ELR (cell line): Measurements from ENCODE around the gene SMARCA2.
A peak's percentile ranks its signal among the peaks of the same experiment; 100 is the strongest.

ENCODE experiments used
- DNase-seq: peaks from one replicate; pipeline ENCODE4 v3.0.0-alpha.2; 2015; ENCODE audit warnings: low read depth

The SMARCA2 gene

GRCh38 chr9:2093920-2094597, 78.9 kb downstream of the SMARCA2 start:
- DNase-seq = peak; percentile 30

- DNase-seq = no peak
Measured at GRCh38 chr9:2096376-2096970, 81.3 kb downstream of the SMARCA2 start.

GRCh38 chr9:2106666-2107065, 91.5 kb downstream of the SMARCA2 start:
- DNase-seq = no peak

GRCh38 chr9:2107906-2108451, 92.8 kb downstream of the SMARCA2 start:
- no peak for DNase-seq

- DNase-seq = peak; percentile 4
Measured at GRCh38 chr9:2109069-2109650, 94.0 kb downstream of the SMARCA2 start.

- DNase-seq = no peak
Measured at GRCh38 chr9:2110036-2110435, 94.9 kb downstream of the SMARCA2 start.

GRCh38 chr9:2116073-2116472, 100.9 kb downstream of the SMARCA2 start:
- DNase-seq = peak; percentile 40

- DNase-seq = no peak
Measured at GRCh38 chr9:2117527-2117926, 102.4 kb downstream of the SMARCA2 start.

GRCh38 chr9:2119566-2119965, 104.4 kb downstream of the SMARCA2 start:
- no peak for DNase-seq

- DNase-seq = peak; percentile 60
Measured at GRCh38 chr9:2120926-2121689, 106.0 kb downstream of the SMARCA2 start.

- no peak for DNase-seq
Measured at GRCh38 chr9:2122299-2122698, 107.2 kb downstream of the SMARCA2 start.

- DNase-seq = peak; percentile 12
Measured at GRCh38 chr9:2125906-2126305, 110.8 kb downstream of the SMARCA2 start.

GRCh38 chr9:2126331-2126803, 111.2 kb downstream of the SMARCA2 start:
- no peak for DNase-seq

GRCh38 chr9:2127486-2127885, 112.3 kb downstream of the SMARCA2 start:
- no peak for DNase-seq

GRCh38 chr9:2128141-2128540, 113.0 kb downstream of the SMARCA2 start:
- no peak for DNase-seq

GRCh38 chr9:2128618-2129017, 113.5 kb downstream of the SMARCA2 start:
- DNase-seq = no peak

- no peak for DNase-seq
Measured at GRCh38 chr9:2130941-2131340, 115.8 kb downstream of the SMARCA2 start.

GRCh38 chr9:2132484-2133082, 117.4 kb downstream of the SMARCA2 start:
- DNase-seq = peak; percentile 50

GRCh38 chr9:2134391-2134790, 119.2 kb downstream of the SMARCA2 start:
- no peak for DNase-seq

- DNase-seq = no peak
Measured at GRCh38 chr9:2138646-2139045, 123.5 kb downstream of the SMARCA2 start.

GRCh38 chr9:2140600-2141223, 125.6 kb downstream of the SMARCA2 start:
- no peak for DNase-seq
